PC-3 (cell line): ENCODE measurements around the gene MYO16. TPM values are rescaled to one million over a fixed set of nuclear protein-coding genes. Genes with fewer than 3 reads are reported as not detected.

Experiments used
- ATAC-seq: fragments of 200-7000 bp; cut with Tn5 transposase; 2 replicates; pipeline ENCODE4 v1.9.1; 2020; ENCODE audit warnings: mild to moderate bottlenecking, moderate library complexity
- BruUV-seq: library from RNA; stranded (reverse); fragments of 400-500 nt; replicated peaks from 2 replicates; lab custom pipeline; 2021; lab: Mats Ljungman, UMichigan
- CTCF ChIA-PET: fragments of 300-600 bp; sonication (Branson Sonifier 250); formaldehyde crosslinking; loops from one replicate; lab custom pipeline; 2022; ENCODE audit warnings: antibody characterized with exemption; lab: Charles Lee
- POLR2A ChIA-PET: fragments of 300-600 bp; sonication (Branson Sonifier 250); formaldehyde crosslinking; loops from one replicate; lab custom pipeline; 2022; ENCODE audit warnings: antibody characterized with exemption; ENCODE audit not compliant: unreplicated experiment; lab: Charles Lee
- DNase-seq: peaks from one replicate; pipeline ENCODE4 v3.0.0-alpha.2; 2015
- H2AFZ ChIP-seq: fragments of 300-600 bp; sonication (generic); 2 replicates; pipeline ENCODE4 v1.6.0; 2016; ENCODE audit warnings: antibody characterized with exemption, low read length
- H3F3A ChIP-seq: fragments of 300-600 bp; sonication (generic); one replicate; pipeline ENCODE4 v1.6.0; 2017; ENCODE audit warnings: antibody characterized with exemption, low read length, control low read depth, mild to moderate bottlenecking; ENCODE audit not compliant: unreplicated experiment
- H3K27ac ChIP-seq: fragments of 300-600 bp; sonication (generic); 2 replicates; pipeline ENCODE4 v1.5.1; 2016; ENCODE audit warnings: mild to moderate bottlenecking, low read length
- H3K27me3 ChIP-seq: fragments of 300-600 bp; sonication (generic); 2 replicates; pipeline ENCODE4 v1.6.1; 2016; ENCODE audit warnings: low read length, mixed read lengths
- H3K36me3 ChIP-seq: fragments of 300-600 bp; sonication (generic); 2 replicates; pipeline ENCODE4 v1.6.1; 2016; ENCODE audit warnings: low read depth, mixed run types, low read length, mixed read lengths
- H3K4me1 ChIP-seq: fragments of 300-600 bp; sonication (generic); 2 replicates; pipeline ENCODE4 v1.5.1; 2016; ENCODE audit warnings: low read length; ENCODE audit not compliant: insufficient read depth
- H3K4me2 ChIP-seq: fragments of 300-600 bp; sonication (generic); 2 replicates; pipeline ENCODE4 v1.6.0; 2016; ENCODE audit warnings: low read length
- H3K4me3 ChIP-seq: fragments of 300-600 bp; sonication (generic); 2 replicates; pipeline ENCODE4 v1.5.1; 2016; ENCODE audit warnings: mild to moderate bottlenecking, low read length, mixed read lengths
- H3K79me2 ChIP-seq: fragments of 300-600 bp; sonication (generic); 2 replicates; pipeline ENCODE4 v1.6.1; 2017; ENCODE audit warnings: low read length, mixed read lengths
- H3K9ac ChIP-seq: fragments of 300-600 bp; sonication (generic); 2 replicates; pipeline ENCODE4 v1.6.0; 2016; ENCODE audit warnings: mild to moderate bottlenecking, low read length
- H3K9me2 ChIP-seq: fragments of 300-600 bp; sonication (generic); replicated peaks from 2 replicates; pipeline ENCODE4 v1.6.1; 2016; ENCODE audit warnings: mixed run types, low read length, mixed read lengths
- H3K9me3 ChIP-seq: fragments of 300-600 bp; sonication (generic); 2 replicates; pipeline ENCODE4 v1.6.1; 2016; ENCODE audit warnings: low read length, mixed read lengths
- H4K20me1 ChIP-seq: fragments of 300-600 bp; sonication (generic); 2 replicates; pipeline ENCODE4 v1.6.1; 2016; ENCODE audit warnings: low read length, mixed read lengths
- EZH2 ChIP-seq: fragments of 300-600 bp; sonication (generic); IDR thresholded peaks from one replicate; pipeline ENCODE4 v1.6.1; 2017; ENCODE audit warnings: antibody characterized with exemption, mild to moderate bottlenecking, low read length; ENCODE audit not compliant: unreplicated experiment
- EZH2phosphoT487 ChIP-seq: fragments of 300-600 bp; sonication (generic); IDR thresholded peaks from 2 replicates; pipeline ENCODE4 v1.6.1; 2018; ENCODE audit warnings: mild to moderate bottlenecking, antibody characterized with exemption, low read length, borderline replicate concordance
- intact Hi-C: fragments of 100-400 bp; cut with micrococcal nuclease; formaldehyde crosslinking; loops from 2 replicates; pipeline ENCODE4 v1.9.0; 2023
- total RNA-seq: library from RNA; depleted of rRNA; stranded (reverse); fragments of >200 nt; gene quantifications from 2 replicates; pipeline ENCODE4 v1.2.3, GENCODE V29; 2014
- TF ChIP-seq, protein P1 (sequence below): fragments of 300-600 bp; sonication (generic); conservative IDR thresholded peaks from 2 replicates; pipeline ENCODE4 v1.5.1; 2017; ENCODE audit warnings: antibody characterized with exemption, low read depth, mild to moderate bottlenecking, low read length

Gene MYO16
- total RNA-seq, 1 experiment from 2014 or later: not detected

DNA sequence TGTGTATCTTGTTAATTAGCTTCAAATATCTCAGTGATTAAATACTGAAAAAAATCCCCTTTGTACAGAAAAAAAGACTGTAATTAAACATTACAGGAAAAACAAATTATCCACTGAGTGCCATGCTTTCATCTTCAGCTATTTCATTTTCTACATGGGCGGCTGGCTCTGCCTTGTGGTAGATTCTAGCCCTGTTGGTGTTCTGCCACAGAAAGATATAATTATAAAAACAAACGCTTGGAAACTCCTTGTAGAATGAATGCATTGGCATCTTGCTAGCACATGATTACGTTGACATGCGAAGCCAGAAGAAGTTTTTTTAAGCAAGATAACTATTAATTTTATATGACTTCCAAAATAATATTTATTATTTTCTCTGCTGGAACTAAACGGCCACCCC, 496.8 kb downstream of the MYO16 start:
- ChIA-PET POLR2A (no interaction called here), CTCF (no interaction called here)
- intact Hi-C loops: no loop called here

DNA sequence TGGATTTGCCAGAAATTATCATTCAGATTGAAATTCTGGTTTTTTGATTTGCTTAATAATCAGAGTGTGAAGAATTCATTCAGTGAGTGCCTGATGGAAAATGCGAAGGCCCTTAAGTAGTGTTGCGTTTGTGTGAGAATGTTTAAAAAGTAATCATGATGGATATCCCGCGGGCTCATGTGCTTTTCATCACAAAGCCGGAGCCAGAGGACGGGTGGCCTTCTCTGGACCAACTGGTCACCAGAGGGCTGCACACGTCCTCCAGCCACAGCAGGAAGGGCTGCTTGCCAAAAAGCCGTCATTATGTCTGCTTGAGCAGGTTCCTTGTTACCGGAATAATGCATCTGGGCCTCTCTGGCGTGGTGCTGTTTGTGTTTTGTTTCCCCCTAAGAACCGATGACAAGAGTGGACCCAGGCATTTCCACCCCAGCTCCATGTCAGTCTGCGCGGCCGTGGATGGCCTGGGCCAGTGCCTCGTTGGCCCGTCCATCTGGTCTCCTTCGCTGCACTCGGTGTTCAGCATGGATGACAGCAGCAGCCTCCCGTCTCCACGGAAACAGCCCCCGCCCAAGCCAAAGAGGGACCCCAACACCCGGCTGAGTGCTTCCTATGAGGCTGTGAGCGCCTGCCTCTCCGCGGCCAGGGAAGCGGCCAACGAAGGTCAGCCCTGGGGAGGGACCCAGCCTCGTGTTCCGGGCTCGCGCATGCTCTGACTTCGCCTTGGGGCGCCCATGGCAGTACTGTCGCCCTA, 497.7 kb downstream of the MYO16 start:
- ChIA-PET CTCF (no interaction called here), POLR2A (no interaction called here)
- TF ChIP-seq EZH2: no peak
- TF ChIP-seq, protein P1, sequence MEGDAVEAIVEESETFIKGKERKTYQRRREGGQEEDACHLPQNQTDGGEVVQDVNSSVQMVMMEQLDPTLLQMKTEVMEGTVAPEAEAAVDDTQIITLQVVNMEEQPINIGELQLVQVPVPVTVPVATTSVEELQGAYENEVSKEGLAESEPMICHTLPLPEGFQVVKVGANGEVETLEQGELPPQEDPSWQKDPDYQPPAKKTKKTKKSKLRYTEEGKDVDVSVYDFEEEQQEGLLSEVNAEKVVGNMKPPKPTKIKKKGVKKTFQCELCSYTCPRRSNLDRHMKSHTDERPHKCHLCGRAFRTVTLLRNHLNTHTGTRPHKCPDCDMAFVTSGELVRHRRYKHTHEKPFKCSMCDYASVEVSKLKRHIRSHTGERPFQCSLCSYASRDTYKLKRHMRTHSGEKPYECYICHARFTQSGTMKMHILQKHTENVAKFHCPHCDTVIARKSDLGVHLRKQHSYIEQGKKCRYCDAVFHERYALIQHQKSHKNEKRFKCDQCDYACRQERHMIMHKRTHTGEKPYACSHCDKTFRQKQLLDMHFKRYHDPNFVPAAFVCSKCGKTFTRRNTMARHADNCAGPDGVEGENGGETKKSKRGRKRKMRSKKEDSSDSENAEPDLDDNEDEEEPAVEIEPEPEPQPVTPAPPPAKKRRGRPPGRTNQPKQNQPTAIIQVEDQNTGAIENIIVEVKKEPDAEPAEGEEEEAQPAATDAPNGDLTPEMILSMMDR: no peak
- intact Hi-C loops: no loop called here
- no peak for DNase-seq
- Histone ChIP-seq H3K9me2 (no peaks in the 10 kb centered on the region), H3K27ac (no peak overlapping the region), H2AFZ (no peak overlapping the region), H3K9ac (no peak overlapping the region), H3K27me3 (no peaks in the 10 kb centered on the region), H4K20me1 (no peaks in the 10 kb centered on the region), H3K4me2 (no peak overlapping the region), H3K79me2 (no peaks in the 10 kb centered on the region), H3F3A (no peaks in the 10 kb centered on the region), H3K36me3 (no peaks in the 10 kb centered on the region), H3K4me1 (no peaks in the 10 kb centered on the region), H3K9me3 (no peaks in the 10 kb centered on the region), H3K4me3 (no peak overlapping the region)
- no TSS peak for BruUV-seq
- no peak for ATAC-seq

More for the DNA sequence above, 496.8 kb downstream of the MYO16 start:
- no TSS peak for BruUV-seq
- ATAC-seq (no peak), DNase-seq (no peak)
- no peaks in the 10 kb centered on the region for H4K20me1 ChIP-seq
- H3K4me3 ChIP-seq: no peak overlapping the region
- no peak overlapping the region for H2AFZ ChIP-seq
- H3K4me1 ChIP-seq: no peaks in the 10 kb centered on the region
- H3F3A ChIP-seq: no peaks in the 10 kb centered on the region
- H3K36me3 ChIP-seq: no peaks in the 10 kb centered on the region
- H3K4me2 ChIP-seq: no peak overlapping the region
- H3K27me3 ChIP-seq: no peaks in the 10 kb centered on the region
- H3K9ac ChIP-seq: no peak overlapping the region
- TF ChIP-seq EZH2phosphoT487: no peak
- TF ChIP-seq, protein P1: no peak
- TF ChIP-seq EZH2: no peak
- H3K79me2 ChIP-seq: no peaks in the 10 kb centered on the region
- H3K9me3 ChIP-seq: no peaks in the 10 kb centered on the region
- H3K9me2 ChIP-seq: no peaks in the 10 kb centered on the region
- no peak overlapping the region for H3K27ac ChIP-seq

DNA sequence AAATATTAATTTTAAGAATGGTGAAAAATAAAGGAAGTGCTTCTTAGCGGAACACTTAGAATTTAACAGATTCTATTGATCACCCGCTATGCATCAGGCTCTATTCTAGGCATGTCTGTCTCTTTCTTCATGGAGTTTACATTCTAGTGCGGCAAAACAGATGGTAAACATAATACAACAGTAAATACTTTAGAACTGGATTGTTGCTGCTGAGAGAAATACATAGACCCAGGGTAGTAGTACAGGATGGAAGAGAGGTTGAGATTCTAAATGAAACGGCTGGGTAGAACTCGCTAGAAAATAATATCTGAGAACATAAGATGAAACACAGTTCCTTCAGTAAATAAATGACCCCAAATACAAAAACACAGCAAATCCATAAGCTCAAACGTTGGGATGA, 498.7 kb downstream of the MYO16 start:
- H3K27ac ChIP-seq: no peak overlapping the region

More for the DNA sequence above, 498.7 kb downstream of the MYO16 start:
- no peak for TF ChIP-seq EZH2
- TF ChIP-seq, protein P1: no peak
- no peak for TF ChIP-seq EZH2phosphoT487
- intact Hi-C loops: no loop called here
- H3F3A ChIP-seq: no peaks in the 10 kb centered on the region
- ATAC-seq: no peak
- DNase-seq: no peak
- no peak overlapping the region for H3K9ac ChIP-seq
- CTCF ChIA-PET: no interaction called here
- POLR2A ChIA-PET: no interaction called here
- H3K4me2 ChIP-seq: no peak overlapping the region
- no peaks in the 10 kb centered on the region for H3K9me2 ChIP-seq
- H3K36me3 ChIP-seq: no peaks in the 10 kb centered on the region
- no peak overlapping the region for H3K4me3 ChIP-seq
- no peaks in the 10 kb centered on the region for H3K27me3 ChIP-seq
- H4K20me1 ChIP-seq: no peaks in the 10 kb centered on the region
- no TSS peak for BruUV-seq
- no peaks in the 10 kb centered on the region for H3K9me3 ChIP-seq
- H2AFZ ChIP-seq: no peak overlapping the region
- no peaks in the 10 kb centered on the region for H3K79me2 ChIP-seq
- no peaks in the 10 kb centered on the region for H3K4me1 ChIP-seq
